ENCODE measurements around the gene PLA2G4A. TPM values are rescaled to one million over a fixed set of nuclear protein-coding genes. Genes with fewer than 3 reads are reported as not detected.

PLA2G4A gene
- total RNA-seq, 1 experiment from 2014 or later, result 2.0 TPM

DNA sequence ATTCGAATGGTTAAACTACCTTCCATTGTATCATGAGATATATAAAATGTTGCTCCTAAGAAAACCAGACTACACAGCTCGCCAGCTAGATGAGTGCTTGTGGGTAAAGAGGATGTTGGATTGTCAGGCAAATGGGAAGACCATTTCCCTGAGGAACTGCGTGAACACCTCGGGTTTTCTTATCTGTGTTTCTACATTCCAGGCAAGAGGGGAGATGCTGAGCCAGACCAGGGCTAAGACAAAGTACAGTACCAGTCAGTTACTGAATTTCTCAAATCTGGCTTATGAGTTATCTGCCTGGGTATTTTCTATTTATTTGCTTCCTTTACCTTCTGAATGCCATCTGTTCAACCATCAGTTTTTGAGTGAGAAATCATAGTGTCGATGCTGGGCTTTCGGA, 170.8 kb downstream of the PLA2G4A start:
- ChIA-PET POLR2A (no interaction called here), CTCF (no interaction called here)
- Mint-ChIP-seq H3K27ac (ENCODE audit: unreplicated experiment) (no peak overlapping the region), H3K4me1 (ENCODE audit: low read depth, unreplicated experiment) (no peaks in the 10 kb centered on the region), H3K36me3 (ENCODE audit: insufficient read depth, unreplicated experiment) (no peaks in the 10 kb centered on the region), H3K9me3 (ENCODE audit: unreplicated experiment) (no peaks in the 10 kb centered on the region), H3K27me3 (ENCODE audit: insufficient read depth, unreplicated experiment) (peaks cover 9% of the 10 kb centered on the region), H3K4me3 (ENCODE audit: unreplicated experiment) (no peak overlapping the region)
- Histone ChIP-seq H3K9me3 (no peaks in the 10 kb centered on the region), H3K27me3 (replicated peaks; ENCODE audit: control insufficient read depth, insufficient read depth, low read length) (no peaks in the 10 kb centered on the region), H3K36me3 (ENCODE audit: control insufficient read depth, insufficient read depth, low read length) (no peaks in the 10 kb centered on the region), H3K4me3 (ENCODE audit: low read depth, low read length) (no peak overlapping the region), H3K4me1 (no peaks in the 10 kb centered on the region)
- DNase-seq, result no peak
- intact Hi-C loops (cut with micrococcal nuclease; ENCODE audit: unreplicated experiment), result no loop called here
- no TSS peak for BruUV-seq (replicated peaks)
- TF ChIP-seq, protein P1, sequence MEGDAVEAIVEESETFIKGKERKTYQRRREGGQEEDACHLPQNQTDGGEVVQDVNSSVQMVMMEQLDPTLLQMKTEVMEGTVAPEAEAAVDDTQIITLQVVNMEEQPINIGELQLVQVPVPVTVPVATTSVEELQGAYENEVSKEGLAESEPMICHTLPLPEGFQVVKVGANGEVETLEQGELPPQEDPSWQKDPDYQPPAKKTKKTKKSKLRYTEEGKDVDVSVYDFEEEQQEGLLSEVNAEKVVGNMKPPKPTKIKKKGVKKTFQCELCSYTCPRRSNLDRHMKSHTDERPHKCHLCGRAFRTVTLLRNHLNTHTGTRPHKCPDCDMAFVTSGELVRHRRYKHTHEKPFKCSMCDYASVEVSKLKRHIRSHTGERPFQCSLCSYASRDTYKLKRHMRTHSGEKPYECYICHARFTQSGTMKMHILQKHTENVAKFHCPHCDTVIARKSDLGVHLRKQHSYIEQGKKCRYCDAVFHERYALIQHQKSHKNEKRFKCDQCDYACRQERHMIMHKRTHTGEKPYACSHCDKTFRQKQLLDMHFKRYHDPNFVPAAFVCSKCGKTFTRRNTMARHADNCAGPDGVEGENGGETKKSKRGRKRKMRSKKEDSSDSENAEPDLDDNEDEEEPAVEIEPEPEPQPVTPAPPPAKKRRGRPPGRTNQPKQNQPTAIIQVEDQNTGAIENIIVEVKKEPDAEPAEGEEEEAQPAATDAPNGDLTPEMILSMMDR (IDR thresholded peaks at IDR 0.05; ENCODE audit: insufficient read depth in 1 of 2, low read depth in 1 of 2, low read length in 1 of 2, severe bottlenecking in 1 of 2, unreplicated experiment in 1 of 2), result no peak

DNA sequence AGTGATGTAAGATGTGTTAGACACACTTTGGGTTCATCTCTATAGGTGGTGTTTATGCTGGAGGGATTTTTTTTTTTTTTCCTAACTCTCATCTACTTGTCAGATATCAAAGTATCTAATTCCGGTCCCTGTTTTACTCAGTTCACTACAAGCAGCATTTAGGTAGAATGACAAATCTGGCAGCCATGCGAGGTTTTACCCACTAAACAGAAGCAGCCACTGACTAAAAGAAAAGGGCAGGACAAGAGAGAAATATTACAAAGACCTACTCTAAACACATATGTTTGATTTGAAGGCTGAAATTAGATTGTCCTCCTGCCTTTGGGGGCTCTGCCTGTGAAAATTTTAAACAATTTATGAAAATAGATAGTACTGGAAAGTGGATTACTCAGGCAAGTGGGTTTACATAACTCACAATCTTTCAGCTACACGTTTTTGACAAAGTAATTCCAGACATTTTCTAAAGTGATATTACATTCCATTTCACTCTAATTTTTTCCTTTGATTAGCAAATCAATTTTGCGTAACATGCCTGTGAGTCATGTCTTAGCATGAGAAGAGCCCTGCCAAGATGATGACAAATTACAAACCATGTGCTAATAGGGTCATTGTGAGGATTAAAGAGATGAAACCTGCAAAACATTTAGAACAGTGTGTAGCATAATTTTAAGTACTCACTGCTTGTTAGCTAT, 172.6 kb downstream of the PLA2G4A start:
- H3K36me3 Mint-ChIP-seq (ENCODE audit: insufficient read depth, unreplicated experiment), result no peaks in the 10 kb centered on the region
- ChIA-PET CTCF (no interaction called here), POLR2A (no interaction called here)
- peaks cover 9% of the 10 kb centered on the region for H3K27me3 Mint-ChIP-seq (ENCODE audit: insufficient read depth, unreplicated experiment)
- intact Hi-C loops (cut with micrococcal nuclease; ENCODE audit: unreplicated experiment), result no loop called here
- H3K36me3 ChIP-seq (ENCODE audit: control insufficient read depth, insufficient read depth, low read length), result no peaks in the 10 kb centered on the region
- H3K27me3 ChIP-seq (replicated peaks; ENCODE audit: control insufficient read depth, insufficient read depth, low read length), result no peaks in the 10 kb centered on the region
- no peak overlapping the region for H3K4me3 Mint-ChIP-seq (ENCODE audit: unreplicated experiment)
- H3K4me1 ChIP-seq, result no peaks in the 10 kb centered on the region
- H3K4me1 Mint-ChIP-seq (ENCODE audit: low read depth, unreplicated experiment), result no peaks in the 10 kb centered on the region
- TF ChIP-seq, protein P1 (IDR thresholded peaks at IDR 0.05; ENCODE audit: insufficient read depth in 1 of 2, low read depth in 1 of 2, low read length in 1 of 2, severe bottlenecking in 1 of 2, unreplicated experiment in 1 of 2), result no peak
- no peak overlapping the region for H3K27ac Mint-ChIP-seq (ENCODE audit: unreplicated experiment)
- peaks cover under 1% of the 10 kb centered on the region for H3K9me3 Mint-ChIP-seq (ENCODE audit: unreplicated experiment)
- H3K4me3 ChIP-seq (ENCODE audit: low read depth, low read length), result no peak overlapping the region
- DNase-seq, result no peak
- H3K9me3 ChIP-seq, result no peaks in the 10 kb centered on the region
- no TSS peak for BruUV-seq (replicated peaks)

GRCh38 chr1:187003353-187003752, 174.6 kb downstream of the PLA2G4A start:
- Mint-ChIP-seq H3K9me3 (ENCODE audit: unreplicated experiment) (peaks cover 6% of the 10 kb centered on the region), H3K4me1 (ENCODE audit: low read depth, unreplicated experiment) (no peaks in the 10 kb centered on the region), H3K36me3 (ENCODE audit: insufficient read depth, unreplicated experiment) (no peaks in the 10 kb centered on the region), H3K27me3 (ENCODE audit: insufficient read depth, unreplicated experiment) (peaks cover 9% of the 10 kb centered on the region), H3K4me3 (ENCODE audit: unreplicated experiment) (no peak overlapping the region), H3K27ac (ENCODE audit: unreplicated experiment) (no peak overlapping the region)
- no peaks in the 10 kb centered on the region for H3K36me3 ChIP-seq (ENCODE audit: control insufficient read depth, insufficient read depth, low read length)
- no peaks in the 10 kb centered on the region for H3K4me1 ChIP-seq
- intact Hi-C loops (cut with micrococcal nuclease; ENCODE audit: unreplicated experiment), result no loop called here
- H3K9me3 ChIP-seq, result no peaks in the 10 kb centered on the region
- H3K4me3 ChIP-seq (ENCODE audit: low read depth, low read length), result no peak overlapping the region
- CTCF ChIA-PET, result no interaction called here
- TF ChIP-seq, protein P1 (IDR thresholded peaks at IDR 0.05; ENCODE audit: insufficient read depth in 1 of 2, low read depth in 1 of 2, low read length in 1 of 2, severe bottlenecking in 1 of 2, unreplicated experiment in 1 of 2), result no peak
- BruUV-seq (replicated peaks), result no TSS peak
- POLR2A ChIA-PET, result no interaction called here
- no peak for DNase-seq
- no peaks in the 10 kb centered on the region for H3K27me3 ChIP-seq (replicated peaks; ENCODE audit: control insufficient read depth, insufficient read depth, low read length)
